T-helper 17 cell (primary cell): ENCODE measurements around the gene EVX2. TPM values are rescaled to one million over a fixed set of nuclear protein-coding genes. Genes with fewer than 3 reads are reported as not detected.

Source experiments
- ATAC-seq: fragments of 150-1000 bp; cut with Tn5 transposase; 2 replicates; pipeline ENCODE4 v1.10.0; 2021; ENCODE audit warnings: mild to moderate bottlenecking, moderate library complexity
- DNase-seq, 3 donors: peaks; one replicate each; pipeline versions ENCODE4 v3.0.0 to v3.0.0-alpha.2; 2020 to 2021
- H3K9me3 ChIP-seq: one replicate; pipeline ENCODE4 v1.7.0; 2013; ENCODE audit warnings: low read length, mild to moderate bottlenecking; ENCODE audit not compliant: control insufficient read depth, poor library complexity, severe bottlenecking
- H3K27ac Mint-ChIP-seq: one replicate; pipeline ENCODE4 v1.8.0; 2022; ENCODE audit warnings: mild to moderate bottlenecking, moderate library complexity, mixed read lengths
- H3K27me3 Mint-ChIP-seq: one replicate; pipeline ENCODE4 v1.8.0; 2022; ENCODE audit warnings: mixed read lengths
- H3K36me3 Mint-ChIP-seq: one replicate; pipeline ENCODE4 v1.8.0; 2022; ENCODE audit warnings: low read depth, mixed read lengths
- H3K4me1 Mint-ChIP-seq: one replicate; pipeline ENCODE4 v1.8.0; 2022; ENCODE audit warnings: mild to moderate bottlenecking, mixed read lengths
- H3K4me3 Mint-ChIP-seq: one replicate; pipeline ENCODE4 v1.8.0; 2022; ENCODE audit warnings: mild to moderate bottlenecking, moderate library complexity, mixed read lengths
- total RNA-seq, 4 donors: library from RNA in 2 of 4; stranded (reverse) in 2 of 4; gene quantifications; one replicate each; pipeline ENCODE4 v1.2.3 and lab custom pipeline; 2022 to 2026

Gene EVX2
- total RNA-seq, 2 donors from 2014 or later, result not detected

DNA sequence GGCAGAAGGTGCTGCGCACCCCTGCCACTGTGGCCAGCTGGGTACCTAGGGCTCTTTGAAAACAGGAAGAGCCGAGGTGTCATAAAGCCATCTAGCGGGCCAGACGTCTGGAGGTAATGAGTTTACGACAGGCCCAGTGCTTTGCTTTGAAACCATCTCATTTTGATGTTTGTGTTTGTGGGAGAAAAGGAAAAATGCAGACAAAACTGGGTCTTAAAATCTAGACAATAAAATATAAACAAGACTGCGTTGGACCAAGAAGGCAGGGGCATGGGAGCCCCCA is 42.0 kb upstream of the EVX2 start:
- no peaks in the 10 kb centered on the region for H3K9me3 ChIP-seq
- H3K27me3 Mint-ChIP-seq, result peaks cover 69% of the 10 kb centered on the region
- ATAC-seq (no peak), DNase-seq (no peak)
- H3K27ac Mint-ChIP-seq, result no peak overlapping the region
- no peak overlapping the region for H3K4me3 Mint-ChIP-seq
- H3K36me3 Mint-ChIP-seq, result peaks cover 7% of the 10 kb centered on the region
- peaks cover 7% of the 10 kb centered on the region for H3K4me1 Mint-ChIP-seq

DNA sequence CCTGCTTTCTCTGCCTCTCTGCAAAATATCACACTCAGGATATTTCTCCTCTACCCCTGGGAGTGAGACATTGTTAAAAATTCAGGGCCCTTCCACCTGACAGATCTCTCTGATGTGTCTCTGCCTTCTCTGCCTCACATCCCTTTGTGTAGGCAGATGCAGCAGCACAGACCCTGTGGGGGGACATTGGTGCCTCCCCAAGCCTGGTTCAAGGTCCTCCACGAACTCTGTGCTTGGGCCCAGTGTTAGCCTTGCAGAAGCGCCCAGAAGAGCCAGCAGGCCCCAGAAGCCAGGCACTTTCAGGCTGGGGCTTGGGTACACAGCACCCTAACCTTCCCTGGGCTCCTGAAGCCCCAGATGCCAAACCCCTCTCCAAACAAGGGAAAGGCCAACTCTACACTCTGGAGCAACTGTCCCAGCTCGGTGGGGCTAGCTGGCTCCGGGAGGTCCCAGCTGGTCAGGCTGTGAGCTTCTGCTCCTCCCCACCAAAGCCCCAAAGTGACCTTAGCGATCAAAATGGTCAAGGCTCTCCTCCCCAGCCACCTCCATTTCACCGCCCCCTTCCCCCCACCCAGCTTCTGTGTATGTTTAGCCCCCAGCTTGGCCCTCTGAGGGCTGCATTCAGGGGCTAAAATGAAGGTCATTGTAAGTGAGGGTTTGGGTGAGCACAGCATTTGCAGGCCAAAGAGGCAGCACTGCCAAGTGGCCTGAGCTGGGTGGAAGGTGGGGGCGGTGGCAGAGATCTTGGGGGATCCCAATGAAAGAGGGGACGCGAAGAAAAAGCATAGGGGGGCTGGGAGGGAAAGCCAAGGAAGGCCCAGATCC is 41.4 kb upstream of the EVX2 start:
- H3K9me3 ChIP-seq, result no peaks in the 10 kb centered on the region
- no peak for DNase-seq
- Mint-ChIP-seq H3K4me1 (peaks cover 7% of the 10 kb centered on the region), H3K36me3 (peaks cover 7% of the 10 kb centered on the region), H3K27ac (peak overlapping the region; percentile 72), H3K27me3 (peaks cover 73% of the 10 kb centered on the region), H3K4me3 (no peak overlapping the region)
- ATAC-seq, result no peak

DNA sequence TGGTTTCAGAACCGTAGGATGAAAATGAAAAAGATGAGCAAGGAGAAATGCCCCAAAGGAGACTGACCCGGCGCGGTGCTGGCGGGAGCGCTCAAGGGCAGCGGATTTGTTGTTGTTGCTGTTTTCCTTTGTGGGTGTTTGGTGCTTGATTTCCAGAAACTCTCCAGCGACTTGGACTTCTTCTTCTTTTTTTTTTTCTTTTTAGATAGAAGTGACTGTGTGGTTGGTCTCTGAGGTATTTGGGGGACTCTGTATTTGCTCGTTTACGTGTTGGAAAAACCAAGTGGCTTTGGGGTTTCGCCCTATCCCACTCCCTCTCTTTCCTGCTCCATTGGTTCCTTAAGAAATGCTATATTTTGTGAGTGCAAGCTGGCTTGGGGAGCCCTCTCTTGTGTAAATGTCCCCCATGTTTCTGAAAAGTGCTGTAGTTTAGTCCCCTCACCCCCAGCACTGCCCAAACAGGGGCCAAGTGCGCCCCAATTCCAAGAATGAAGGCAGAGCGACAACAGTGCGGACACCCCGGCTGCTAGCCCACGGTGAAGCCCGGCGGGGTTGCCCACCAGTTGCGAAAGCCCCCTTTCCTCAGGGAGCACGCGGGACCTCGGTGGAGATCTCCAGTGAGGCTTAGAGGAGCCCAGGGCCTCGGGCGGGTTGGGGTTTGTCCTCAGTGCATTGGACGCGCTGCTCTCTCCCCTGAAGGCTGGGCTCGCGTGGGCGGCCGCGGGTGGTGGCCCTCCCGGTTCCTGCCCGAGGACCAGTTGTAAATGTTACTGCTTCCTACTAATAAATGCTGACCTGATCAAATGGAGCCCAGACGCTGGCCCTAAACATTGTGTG is 40.6 kb upstream of the EVX2 start:
- Mint-ChIP-seq H3K36me3 (peaks cover 9% of the 10 kb centered on the region), H3K27ac (peak overlapping the region; percentile 72), H3K27me3 (peaks cover 81% of the 10 kb centered on the region), H3K4me1 (peaks cover 7% of the 10 kb centered on the region), H3K4me3 (peak overlapping the region; percentile 65)
- DNase-seq, result no peak
- H3K9me3 ChIP-seq, result no peaks in the 10 kb centered on the region
- ATAC-seq, result no peak

DNA sequence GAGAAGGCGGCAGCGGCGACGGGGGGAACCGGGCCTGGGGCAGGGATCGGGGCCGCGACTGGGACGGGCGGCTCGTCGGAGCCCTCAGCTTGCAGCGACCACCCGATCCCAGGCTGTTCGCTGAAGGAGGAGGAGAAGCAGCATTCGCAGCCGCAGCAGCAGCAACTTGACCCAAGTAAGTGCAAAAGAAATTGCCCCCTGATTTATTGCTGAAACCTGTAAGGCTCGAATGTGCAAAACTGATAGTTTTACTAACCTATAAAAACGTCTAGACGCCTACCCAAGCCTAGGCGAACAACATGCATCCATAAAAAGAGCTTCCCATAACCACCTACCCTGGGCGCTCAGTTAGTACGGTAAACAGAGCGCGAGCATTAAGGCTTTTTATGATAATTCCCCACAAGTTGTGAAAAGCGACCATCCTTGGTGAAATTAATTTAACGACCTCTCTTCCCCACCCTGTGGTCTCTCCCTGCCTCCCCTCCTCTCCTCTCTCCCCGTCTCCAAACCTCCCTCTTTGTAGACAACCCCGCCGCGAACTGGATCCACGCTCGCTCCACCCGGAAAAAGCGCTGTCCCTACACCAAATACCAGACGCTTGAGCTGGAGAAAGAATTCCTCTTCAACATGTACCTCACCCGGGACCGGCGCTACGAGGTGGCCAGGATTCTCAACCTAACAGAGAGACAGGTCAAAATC is 39.8 kb upstream of the EVX2 start:
- H3K9me3 ChIP-seq, result no peaks in the 10 kb centered on the region
- H3K27me3 Mint-ChIP-seq, result peaks cover 80% of the 10 kb centered on the region
- H3K4me3 Mint-ChIP-seq, result peak overlapping the region; percentile 65
- H3K4me1 Mint-ChIP-seq, result peaks cover 6% of the 10 kb centered on the region
- peaks cover 7% of the 10 kb centered on the region for H3K36me3 Mint-ChIP-seq
- peak overlapping the region; percentile 72 for H3K27ac Mint-ChIP-seq
- DNase-seq, result no peak
- no peak for ATAC-seq

DNA sequence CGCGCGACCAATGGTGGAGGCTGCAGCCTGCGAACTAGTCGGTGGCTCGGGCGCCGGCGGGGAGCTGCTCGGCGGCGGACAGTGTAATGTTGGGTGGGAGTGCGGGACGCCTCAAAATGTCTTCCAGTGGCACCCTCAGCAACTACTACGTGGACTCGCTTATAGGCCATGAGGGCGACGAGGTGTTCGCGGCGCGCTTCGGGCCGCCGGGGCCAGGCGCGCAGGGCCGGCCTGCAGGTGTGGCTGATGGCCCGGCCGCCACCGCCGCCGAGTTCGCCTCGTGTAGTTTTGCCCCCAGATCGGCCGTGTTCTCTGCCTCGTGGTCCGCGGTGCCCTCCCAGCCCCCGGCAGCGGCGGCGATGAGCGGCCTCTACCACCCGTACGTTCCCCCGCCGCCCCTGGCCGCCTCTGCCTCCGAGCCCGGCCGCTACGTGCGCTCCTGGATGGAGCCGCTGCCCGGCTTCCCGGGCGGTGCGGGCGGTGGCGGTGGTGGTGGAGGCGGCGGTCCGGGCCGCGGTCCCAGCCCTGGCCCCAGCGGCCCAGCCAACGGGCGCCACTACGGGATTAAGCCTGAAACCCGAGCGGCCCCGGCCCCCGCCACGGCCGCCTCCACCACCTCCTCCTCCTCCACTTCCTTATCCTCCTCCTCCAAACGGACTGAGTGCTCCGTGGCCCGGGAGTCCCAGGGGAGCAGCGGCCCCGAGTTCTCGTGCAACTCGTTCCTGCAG is 39.1 kb upstream of the EVX2 start, which contains the start of gene HOXD9:
HOXD9 (plus strand) TSS at position 37 of the 728 bp plus-strand sequence; CDS start at position 87, 50 bp downstream.
- Mint-ChIP-seq H3K27ac (peak within 1 kb of the TSS; percentile 82), H3K27me3 (peaks cover 81% of the 10 kb centered on the region)

DNA sequence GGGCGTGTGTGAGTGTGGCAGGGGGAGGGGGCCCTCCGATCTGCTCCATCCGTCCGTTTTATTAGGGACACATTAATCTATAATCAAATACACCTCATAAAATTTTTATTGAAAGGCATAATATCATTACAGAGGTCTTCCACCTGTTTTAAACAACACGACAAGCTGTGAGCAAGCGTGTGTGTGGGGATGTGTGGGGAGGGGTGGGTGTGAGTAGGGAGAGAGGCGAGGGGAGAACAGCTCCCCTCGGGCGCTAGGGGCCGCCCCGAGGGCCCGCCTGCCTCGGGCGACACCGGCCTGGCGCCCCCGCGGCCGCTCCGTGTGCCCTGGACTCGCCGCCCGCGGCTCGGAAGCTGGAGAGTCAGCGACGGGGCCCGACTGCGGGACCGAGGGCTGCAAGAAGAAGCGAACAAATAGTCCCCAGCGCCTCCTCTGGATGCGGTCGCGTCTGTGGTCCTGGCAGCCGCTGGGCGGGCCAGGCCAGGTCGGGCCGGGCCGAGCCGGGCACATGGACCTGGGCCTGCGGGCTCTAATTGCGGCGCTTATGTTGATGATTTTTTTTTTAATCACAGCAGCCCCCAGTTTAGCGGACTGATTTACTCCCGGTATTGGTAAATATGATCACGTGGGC is 38.4 kb upstream of the EVX2 start:
- Mint-ChIP-seq H3K27ac (no peak overlapping the region), H3K4me1 (peaks cover 6% of the 10 kb centered on the region), H3K4me3 (peak overlapping the region; percentile 55), H3K36me3 (peaks cover 7% of the 10 kb centered on the region), H3K27me3 (peaks cover 81% of the 10 kb centered on the region)
- DNase-seq (no peak), ATAC-seq (no peak)
- H3K9me3 ChIP-seq, result no peaks in the 10 kb centered on the region

More for the DNA sequence above, 39.1 kb upstream of the EVX2 start, which contains the start of gene HOXD9:
- peaks cover 6% of the 10 kb centered on the region for H3K4me1 Mint-ChIP-seq
- DNase-seq, result no peak
- ATAC-seq, result no peak
- no peaks in the 10 kb centered on the region for H3K9me3 ChIP-seq
- peak within 1 kb of the TSS; percentile 55 for H3K4me3 Mint-ChIP-seq
- peaks cover 7% of the 10 kb centered on the region for H3K36me3 Mint-ChIP-seq

DNA sequence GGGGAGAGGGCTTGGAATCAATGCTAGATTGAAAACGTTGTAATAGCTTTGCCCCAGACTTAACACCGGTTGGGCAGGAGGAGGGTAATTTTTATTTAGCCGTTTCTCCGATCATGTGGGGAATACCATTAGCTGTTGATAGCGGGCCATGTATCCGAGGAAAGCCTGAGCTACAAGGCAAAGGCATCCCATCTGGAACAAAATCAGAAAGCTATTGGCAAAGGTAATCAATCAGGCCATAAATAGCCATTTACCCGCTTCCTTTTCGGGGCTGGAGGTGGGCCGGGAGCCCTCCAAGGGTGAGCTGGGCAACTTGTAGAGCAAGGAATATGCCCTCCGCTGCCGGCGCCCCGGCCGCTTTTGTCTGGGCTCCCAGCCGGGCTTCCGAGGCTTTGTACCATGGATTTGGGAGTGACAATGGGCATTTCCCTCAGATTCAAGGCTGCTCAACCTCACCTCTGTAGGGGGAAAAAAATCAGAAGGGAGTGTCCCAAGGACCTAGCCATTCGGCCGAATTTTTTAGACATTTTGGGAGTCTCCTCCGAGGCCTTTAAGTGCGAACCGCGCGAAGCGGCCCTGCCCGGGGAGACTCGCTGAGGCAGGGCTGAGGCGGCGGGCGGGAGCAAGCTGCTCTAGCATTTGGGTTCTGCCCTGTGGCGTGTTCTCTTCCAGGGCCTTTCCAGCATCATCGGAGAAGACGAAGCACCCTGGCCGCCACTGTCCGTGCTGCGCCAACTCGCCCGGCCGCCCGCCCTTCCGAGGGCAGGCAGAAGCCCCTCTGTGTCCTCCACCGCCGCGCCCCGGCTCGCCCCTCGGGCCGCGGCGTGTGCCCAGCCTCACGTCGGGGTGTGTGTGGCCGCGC is 37.7 kb upstream of the EVX2 start:
- no peak for ATAC-seq
- no peak for DNase-seq
- Mint-ChIP-seq H3K4me1 (peaks cover 6% of the 10 kb centered on the region), H3K27ac (peak overlapping the region; percentile 82), H3K4me3 (no peak overlapping the region), H3K36me3 (peaks cover 7% of the 10 kb centered on the region), H3K27me3 (peaks cover 81% of the 10 kb centered on the region)
- H3K9me3 ChIP-seq, result no peaks in the 10 kb centered on the region

DNA sequence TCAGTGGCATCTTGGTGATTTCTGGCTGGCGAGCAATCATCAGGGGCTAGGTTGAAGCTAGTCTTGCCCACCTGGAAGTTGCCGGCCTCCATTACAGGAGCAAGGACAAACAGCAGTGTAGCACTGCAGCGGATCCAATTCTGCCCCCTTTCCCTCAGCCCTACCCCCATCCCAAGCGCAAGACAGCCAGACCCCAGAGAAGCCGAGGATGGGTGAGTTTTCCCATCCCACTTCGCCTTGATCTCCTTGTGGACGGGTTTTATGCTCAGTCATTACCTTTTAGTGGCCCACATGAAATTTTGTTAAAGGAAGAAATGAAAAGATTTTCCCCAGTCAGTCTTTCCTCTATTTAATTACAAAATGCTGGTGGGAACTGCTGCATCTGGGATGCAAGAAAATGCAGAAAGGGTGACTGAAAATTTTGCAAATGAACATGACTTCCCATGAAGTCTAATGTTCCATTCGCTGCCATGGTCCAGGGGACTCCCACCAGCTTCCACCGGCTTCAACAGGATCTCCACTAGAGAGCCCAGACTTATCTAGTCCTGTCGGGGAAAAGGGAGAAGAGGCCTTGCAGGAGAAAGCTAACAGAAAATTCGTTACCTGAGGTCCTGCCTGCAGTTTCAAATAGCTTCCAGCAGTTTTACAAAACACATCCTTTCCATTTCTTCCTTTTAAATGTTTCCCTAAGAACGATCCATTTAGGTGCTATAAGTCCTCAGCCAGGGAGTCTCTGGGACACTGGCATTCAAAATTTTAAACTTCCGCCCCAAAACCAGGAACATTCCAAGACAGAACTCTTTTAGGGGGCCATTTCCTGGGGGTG is 36.8 kb upstream of the EVX2 start:
- H3K27ac Mint-ChIP-seq, result peak overlapping the region; percentile 82
- DNase-seq (no peak), ATAC-seq (no peak)
- no peaks in the 10 kb centered on the region for H3K9me3 ChIP-seq
- H3K27me3 Mint-ChIP-seq, result peaks cover 76% of the 10 kb centered on the region
- H3K4me3 Mint-ChIP-seq, result peak overlapping the region; percentile 34
- H3K4me1 Mint-ChIP-seq, result peaks cover 5% of the 10 kb centered on the region
- H3K36me3 Mint-ChIP-seq, result peaks cover 7% of the 10 kb centered on the region

DNA sequence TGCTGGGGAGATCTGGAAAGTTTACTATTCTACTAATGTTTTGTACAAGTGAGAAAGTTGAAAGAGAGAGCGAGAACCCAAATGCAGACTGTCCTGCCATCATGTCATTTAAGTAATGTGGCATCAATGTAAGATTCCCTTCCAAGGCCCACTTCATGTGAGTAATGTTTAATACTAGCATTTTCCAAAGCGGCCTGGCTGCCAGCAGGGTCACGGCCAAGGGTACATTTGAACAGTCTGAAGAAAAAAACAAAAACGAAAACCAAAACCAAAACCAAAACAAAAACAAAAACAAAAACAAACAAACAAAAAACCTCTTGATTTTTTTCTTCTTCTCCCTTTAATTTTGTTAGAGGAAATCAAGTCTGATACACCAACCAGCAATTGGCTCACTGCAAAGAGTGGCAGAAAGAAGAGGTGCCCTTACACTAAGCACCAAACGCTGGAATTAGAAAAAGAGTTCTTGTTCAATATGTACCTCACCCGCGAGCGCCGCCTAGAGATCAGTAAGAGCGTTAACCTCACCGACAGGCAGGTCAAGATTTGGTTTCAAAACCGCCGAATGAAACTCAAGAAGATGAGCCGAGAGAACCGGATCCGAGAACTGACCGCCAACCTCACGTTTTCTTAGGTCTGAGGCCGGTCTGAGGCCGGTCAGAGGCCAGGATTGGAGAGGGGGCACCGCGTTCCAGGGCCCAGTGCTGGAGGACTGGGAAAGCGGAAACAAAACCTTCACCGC is 35.0 kb upstream of the EVX2 start:
- no peaks in the 10 kb centered on the region for H3K9me3 ChIP-seq
- Mint-ChIP-seq H3K4me1 (peaks cover 3% of the 10 kb centered on the region), H3K27me3 (peaks cover 69% of the 10 kb centered on the region), H3K27ac (peak overlapping the region; percentile 68), H3K36me3 (peaks cover 4% of the 10 kb centered on the region), H3K4me3 (peak overlapping the region; percentile 15)
- no peak for DNase-seq
- ATAC-seq, result no peak

DNA sequence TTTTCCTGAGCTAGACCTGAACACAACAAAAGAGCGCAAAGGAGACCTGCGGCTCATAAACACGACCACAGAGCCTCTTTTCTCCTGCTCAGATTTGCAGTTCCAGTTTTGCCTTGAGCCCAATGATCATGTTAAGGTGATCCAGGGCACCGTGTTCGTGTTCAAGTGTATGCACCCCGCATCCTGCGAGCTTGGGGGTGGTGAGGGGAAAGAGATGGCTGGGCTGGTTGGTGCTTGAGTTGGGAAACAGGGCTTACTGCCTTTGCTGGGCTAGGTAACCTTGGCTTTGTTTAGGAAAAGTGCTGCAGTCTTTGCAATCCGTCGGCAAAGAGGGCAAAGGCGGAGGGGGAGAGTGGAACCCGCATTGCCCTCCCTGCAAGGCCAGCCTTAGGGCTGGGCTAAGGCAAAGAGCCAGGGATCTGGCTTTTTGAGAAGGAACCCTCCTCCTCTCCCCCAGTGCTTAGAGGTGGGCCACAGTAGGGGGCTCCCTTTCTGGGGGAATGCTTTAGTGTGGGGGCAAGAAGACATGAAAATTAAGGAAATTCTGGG is 34.1 kb upstream of the EVX2 start:
- Mint-ChIP-seq H3K4me3 (no peak overlapping the region), H3K4me1 (peaks cover 2% of the 10 kb centered on the region), H3K27me3 (peaks cover 74% of the 10 kb centered on the region), H3K36me3 (peaks cover 4% of the 10 kb centered on the region), H3K27ac (peak overlapping the region; percentile 68)
- ATAC-seq (no peak), DNase-seq (no peak)
- H3K9me3 ChIP-seq, result no peaks in the 10 kb centered on the region
